Lower lobe of right lung (tissue), 2 donors: Measurements from ENCODE around the gene SPATA17. TPM values are rescaled to one million over a fixed set of nuclear protein-coding genes. Genes with fewer than 3 reads are reported as not detected.

Source experiments
- ATAC-seq, 2 donors: fragments of 200-7000 bp; cut with Tn5 transposase; one replicate each; pipeline ENCODE4 v1.9.1; 2020 to 2022; ENCODE audit warnings: mild to moderate bottlenecking in 2 of 2, moderate library complexity in 2 of 2
- DNase-seq: peaks from one replicate; pipeline ENCODE4 v3.0.0-alpha.2; 2020
- H3K27ac ChIP-seq: fragments of 200-600 bp; one replicate; pipeline ENCODE4 v1.8.0; 2022
- H3K27me3 ChIP-seq: fragments of 200-600 bp; one replicate; pipeline ENCODE4 v1.8.0; 2022; ENCODE audit warnings: low read depth
- H3K36me3 ChIP-seq: fragments of 200-600 bp; one replicate; pipeline ENCODE4 v1.8.0; 2022; ENCODE audit warnings: mild to moderate bottlenecking
- H3K4me1 ChIP-seq: fragments of 200-600 bp; one replicate; pipeline ENCODE4 v1.8.0; 2022
- H3K4me3 ChIP-seq: fragments of 200-600 bp; one replicate; pipeline ENCODE4 v1.8.0; 2022; ENCODE audit warnings: mild to moderate bottlenecking
- H3K9me3 ChIP-seq: fragments of 200-600 bp; one replicate; pipeline ENCODE4 v1.8.0; 2022
- intact Hi-C: fragments of 100-400 bp; cut with DNase I; formaldehyde crosslinking; loops from one replicate; pipeline ENCODE4 v1.11.0; 2022
- total RNA-seq: library from RNA; stranded (reverse); fragmentation: NEBNext Ultra II Directional; extraction: Animal tissue kit (Norgen Biotek cat#: 25700); gene quantifications from one replicate; pipeline ENCODE4 v1.2.1, GENCODE V29; 2021
- TF ChIP-seq, protein P1 (sequence below): fragments of 200-600 bp; IDR thresholded peaks from one replicate; pipeline ENCODE4 v1.8.0; 2022; ENCODE audit warnings: antibody characterized with exemption, mild to moderate bottlenecking
- donor health status: DM: no; HTN: yes; CAD: no; lungs with severe emphysema.

SPATA17 gene
- total RNA-seq, 1 donor from 2014 or later: 4.0 TPM

DNA sequence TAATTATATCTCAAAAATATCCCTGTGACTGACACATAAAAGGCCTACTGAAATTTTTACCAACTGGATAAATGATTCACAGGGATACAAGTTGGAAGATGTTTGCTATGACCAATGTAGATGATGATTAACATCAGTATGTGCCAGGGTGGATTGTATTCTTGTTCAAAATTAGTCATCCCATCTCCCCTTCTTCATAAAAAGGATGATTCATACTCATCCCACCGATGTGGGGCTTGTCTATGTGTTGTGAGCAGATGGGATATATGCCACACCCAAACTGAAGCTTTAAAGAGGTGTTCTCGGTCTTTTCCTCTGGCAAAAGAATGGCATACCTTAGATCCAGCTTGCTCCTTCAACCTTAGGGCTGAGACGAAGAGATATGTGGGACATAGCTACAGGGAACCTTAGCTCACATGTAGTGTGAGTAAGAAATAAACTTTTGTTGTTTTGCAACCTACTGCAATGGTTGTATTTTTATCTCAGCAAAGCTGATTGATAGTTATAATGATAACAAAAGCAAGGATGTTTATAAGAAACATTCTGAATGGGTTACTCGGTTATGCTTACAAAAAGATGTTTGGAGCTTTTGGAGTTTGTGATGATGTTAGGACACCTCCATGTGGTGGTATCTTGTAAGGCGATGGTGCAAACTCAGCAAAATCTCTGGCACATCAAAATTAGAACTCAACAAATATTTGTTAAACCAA is 29.4 kb downstream of the SPATA17 start:
- no peaks in the 10 kb centered on the region for H3K27me3 ChIP-seq
- TF ChIP-seq, protein P1, sequence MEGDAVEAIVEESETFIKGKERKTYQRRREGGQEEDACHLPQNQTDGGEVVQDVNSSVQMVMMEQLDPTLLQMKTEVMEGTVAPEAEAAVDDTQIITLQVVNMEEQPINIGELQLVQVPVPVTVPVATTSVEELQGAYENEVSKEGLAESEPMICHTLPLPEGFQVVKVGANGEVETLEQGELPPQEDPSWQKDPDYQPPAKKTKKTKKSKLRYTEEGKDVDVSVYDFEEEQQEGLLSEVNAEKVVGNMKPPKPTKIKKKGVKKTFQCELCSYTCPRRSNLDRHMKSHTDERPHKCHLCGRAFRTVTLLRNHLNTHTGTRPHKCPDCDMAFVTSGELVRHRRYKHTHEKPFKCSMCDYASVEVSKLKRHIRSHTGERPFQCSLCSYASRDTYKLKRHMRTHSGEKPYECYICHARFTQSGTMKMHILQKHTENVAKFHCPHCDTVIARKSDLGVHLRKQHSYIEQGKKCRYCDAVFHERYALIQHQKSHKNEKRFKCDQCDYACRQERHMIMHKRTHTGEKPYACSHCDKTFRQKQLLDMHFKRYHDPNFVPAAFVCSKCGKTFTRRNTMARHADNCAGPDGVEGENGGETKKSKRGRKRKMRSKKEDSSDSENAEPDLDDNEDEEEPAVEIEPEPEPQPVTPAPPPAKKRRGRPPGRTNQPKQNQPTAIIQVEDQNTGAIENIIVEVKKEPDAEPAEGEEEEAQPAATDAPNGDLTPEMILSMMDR: peak; percentile 28
- H3K4me3 ChIP-seq: no peak overlapping the region
- no peaks in the 10 kb centered on the region for H3K36me3 ChIP-seq
- no peak for ATAC-seq
- no peak overlapping the region for H3K27ac ChIP-seq
- intact Hi-C loops: no loop called here
- no peaks in the 10 kb centered on the region for H3K4me1 ChIP-seq
- DNase-seq: no peak
- no peaks in the 10 kb centered on the region for H3K9me3 ChIP-seq

DNA sequence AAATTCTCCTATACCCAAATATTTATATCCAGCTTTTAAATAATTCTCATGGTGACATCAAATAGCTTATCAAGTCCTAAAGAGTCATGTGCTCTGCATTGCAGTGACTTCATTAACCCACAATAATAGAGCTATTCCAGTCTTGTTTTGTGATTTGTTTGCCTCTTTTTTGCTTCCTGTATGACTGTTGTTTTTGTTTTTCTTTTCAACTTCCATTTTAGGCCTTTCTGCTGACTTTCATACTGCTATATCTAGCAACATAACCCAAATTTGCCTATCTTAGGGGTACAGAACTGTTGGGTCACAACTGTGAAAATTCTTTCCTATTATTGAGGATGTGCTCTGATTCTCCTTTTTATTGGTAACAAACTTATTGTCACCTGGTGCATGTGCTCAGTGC is 30.3 kb downstream of the SPATA17 start:
- no peak for ATAC-seq
- intact Hi-C loops: no loop called here
- no peaks in the 10 kb centered on the region for H3K36me3 ChIP-seq
- TF ChIP-seq, protein P1: no peak
- H3K27ac ChIP-seq: no peak overlapping the region
- no peaks in the 10 kb centered on the region for H3K9me3 ChIP-seq
- no peak overlapping the region for H3K4me3 ChIP-seq
- H3K27me3 ChIP-seq: no peaks in the 10 kb centered on the region
- no peak for DNase-seq
- no peaks in the 10 kb centered on the region for H3K4me1 ChIP-seq

DNA sequence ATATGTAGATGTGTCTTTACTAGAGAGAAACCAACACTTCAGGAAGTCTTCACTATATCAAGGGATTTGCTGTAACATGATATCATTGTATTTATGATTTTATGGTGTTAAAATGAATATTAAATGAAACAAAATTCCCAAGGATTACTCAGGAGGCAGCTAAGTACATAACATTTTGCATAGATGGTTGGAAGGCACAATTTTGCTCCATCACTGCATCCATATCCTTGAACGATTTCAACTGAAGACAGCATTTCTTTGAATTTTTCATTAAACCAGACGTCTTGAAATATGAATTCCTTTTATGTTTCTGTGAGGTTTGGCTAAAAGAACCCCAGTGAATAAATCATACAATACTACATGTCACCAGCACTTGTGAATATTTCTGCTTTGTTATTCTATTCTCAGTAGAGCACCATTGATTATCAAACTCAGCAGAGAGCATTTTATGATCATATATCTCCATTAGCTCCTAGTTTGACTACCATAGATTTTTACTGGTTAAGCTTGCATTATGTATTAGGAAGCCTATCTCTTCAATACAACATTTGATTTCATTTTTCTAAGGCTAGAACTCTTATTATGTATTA is 37.3 kb downstream of the SPATA17 start:
- Histone ChIP-seq H3K9me3 (no peaks in the 10 kb centered on the region), H3K4me1 (no peaks in the 10 kb centered on the region), H3K27me3 (no peaks in the 10 kb centered on the region), H3K36me3 (no peaks in the 10 kb centered on the region), H3K27ac (no peak overlapping the region), H3K4me3 (no peak overlapping the region)
- intact Hi-C loops: no loop called here
- DNase-seq: no peak
- TF ChIP-seq, protein P1: no peak
- no peak for ATAC-seq

DNA sequence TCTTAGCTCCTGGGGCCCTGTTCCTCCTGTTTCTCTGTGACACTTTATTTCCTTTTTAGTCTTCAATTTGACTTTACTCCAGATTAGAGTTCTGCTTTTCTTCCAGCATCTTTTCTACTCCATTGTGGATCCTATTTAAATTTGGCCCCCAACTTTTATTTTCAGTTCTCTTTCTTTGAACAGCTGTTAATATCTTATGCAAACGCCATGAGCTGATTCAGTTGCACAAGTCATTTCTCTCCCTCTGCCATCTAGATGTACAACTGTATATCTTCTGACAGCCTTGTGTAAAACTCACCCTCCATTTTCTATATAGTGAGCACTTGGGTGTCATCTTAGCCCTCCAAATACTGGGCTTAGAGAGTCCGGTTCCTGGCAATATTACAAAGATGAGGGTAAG is 42.2 kb downstream of the SPATA17 start:
- TF ChIP-seq, protein P1: no peak

GRCh38 chr1:217674028-217674729 is 43.0 kb downstream of the SPATA17 start:
- Histone ChIP-seq H3K4me3 (no peak overlapping the region), H3K27ac (no peak overlapping the region), H3K4me1 (no peaks in the 10 kb centered on the region), H3K36me3 (no peaks in the 10 kb centered on the region), H3K9me3 (no peaks in the 10 kb centered on the region), H3K27me3 (no peaks in the 10 kb centered on the region)
- TF ChIP-seq, protein P1: no peak
- intact Hi-C loops: no loop called here
- DNase-seq (no peak), ATAC-seq (peak in 1 of 2 donors; percentile 39)

More for the DNA sequence above, 42.2 kb downstream of the SPATA17 start:
- H3K27me3 ChIP-seq: no peaks in the 10 kb centered on the region
- peak; percentile 24 to 66 for ATAC-seq
- no peak overlapping the region for H3K4me3 ChIP-seq
- H3K27ac ChIP-seq: no peak overlapping the region
- no peaks in the 10 kb centered on the region for H3K4me1 ChIP-seq
- intact Hi-C loops: no loop called here
- no peaks in the 10 kb centered on the region for H3K36me3 ChIP-seq
- DNase-seq: no peak
- H3K9me3 ChIP-seq: no peaks in the 10 kb centered on the region
